Activated CD8-positive, alpha-beta memory T cell treated with anti-CD3 and anti-CD28 coated beads for 48 hours (primary cell): ENCODE results near the gene APOBEC2.
A peak's percentile ranks its signal among the peaks of the same experiment; 100 is the strongest.
"Not testable (repeated sequence)": the region's sequence is repeated elsewhere in the genome, so short reads cannot be mapped to it uniquely, and the experiment has no call there.

Experiments
- DNase-seq, 3 experiments: peaks; one replicate each; pipeline ENCODE4 v3.0.0-alpha.2; 2020; ENCODE audit warnings: low read depth in 2 of 3, low spot score in 2 of 3

Gene APOBEC2

DNA sequence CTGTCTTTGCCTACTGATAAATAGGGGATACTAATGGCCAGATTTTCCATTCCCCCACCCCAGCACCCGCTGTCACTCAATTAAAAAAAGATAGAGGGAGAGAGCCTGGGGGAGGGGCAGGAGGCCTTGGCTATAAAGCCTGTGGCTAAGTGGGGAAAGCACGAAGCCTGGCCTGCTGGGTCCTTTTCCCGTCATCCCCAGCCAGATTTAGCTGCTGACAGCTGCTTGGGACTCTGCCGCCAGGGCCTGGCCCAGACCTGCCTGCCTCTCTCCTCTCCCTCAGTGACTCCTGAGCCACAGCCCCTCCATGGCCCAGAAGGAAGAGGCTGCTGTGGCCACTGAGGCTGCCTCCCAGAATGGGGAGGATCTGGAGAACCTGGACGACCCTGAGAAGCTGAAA is at the start of gene APOBEC2:
APOBEC2 (plus strand) TSS at position 162 of the 400 bp plus-strand sequence; CDS start at position 308, 146 bp downstream.
- DNase-seq: no peak

DNA sequence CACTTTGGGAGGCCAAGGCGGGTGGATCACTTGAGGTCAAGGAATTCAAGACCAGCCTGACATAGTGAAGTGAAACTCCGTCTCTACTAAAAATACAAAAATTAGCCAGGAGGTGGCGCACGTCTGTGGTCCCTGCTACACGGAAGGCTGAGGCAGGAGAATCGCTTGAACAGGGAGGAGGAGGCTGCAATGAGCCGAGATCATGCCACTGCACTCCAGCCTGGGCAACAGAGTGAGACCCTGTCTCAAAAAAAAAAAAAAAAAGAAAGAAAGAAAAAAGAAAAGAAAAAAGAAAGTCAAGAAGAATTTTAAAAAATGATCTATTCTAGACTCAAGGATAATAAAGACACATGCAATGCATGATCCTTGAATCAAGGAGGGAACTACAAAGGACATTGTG is 46.8 kb upstream of the APOBEC2 start:
- peak in 1 of 3 experiments; percentile 23 for DNase-seq

DNA sequence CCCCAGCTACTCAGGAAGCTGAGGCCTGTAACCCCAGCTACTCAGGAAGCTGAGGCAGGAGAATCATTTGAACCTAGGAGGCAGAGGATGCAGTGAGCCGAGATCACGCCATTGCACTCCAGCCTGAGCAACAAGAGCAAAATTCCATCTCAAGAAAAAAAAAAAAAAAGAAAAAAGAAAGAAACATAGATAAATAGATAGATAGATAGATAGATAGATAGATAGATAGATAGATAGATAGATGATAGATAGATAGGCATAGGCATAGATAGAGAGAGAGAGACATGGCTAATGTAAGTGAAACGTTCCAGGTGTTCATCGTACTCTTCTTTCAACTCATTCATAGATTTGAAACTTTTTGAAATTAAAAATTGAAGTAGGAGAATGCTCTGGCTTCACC is 46.0 kb upstream of the APOBEC2 start:
- DNase-seq: not testable (repeated sequence)

DNA sequence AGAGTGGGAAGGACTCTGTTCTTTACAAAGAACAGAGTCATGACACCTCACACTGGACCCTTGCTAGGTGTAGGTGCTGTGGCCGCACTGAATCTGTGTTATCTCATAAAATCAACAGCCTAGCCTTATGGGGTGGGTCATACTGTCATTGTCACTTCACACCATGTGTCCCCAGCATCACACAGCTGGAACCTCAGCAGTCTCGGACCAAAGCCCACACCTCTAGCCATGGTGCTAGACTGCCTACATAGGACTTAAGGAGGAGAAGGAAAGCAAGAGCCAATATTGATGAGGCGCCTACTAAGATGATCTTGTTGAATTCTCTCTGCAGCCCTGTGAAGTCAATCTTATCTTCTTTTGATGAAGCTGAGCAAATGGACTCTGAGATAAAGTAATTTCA is 45.0 kb upstream of the APOBEC2 start:
- DNase-seq: no peak

DNA sequence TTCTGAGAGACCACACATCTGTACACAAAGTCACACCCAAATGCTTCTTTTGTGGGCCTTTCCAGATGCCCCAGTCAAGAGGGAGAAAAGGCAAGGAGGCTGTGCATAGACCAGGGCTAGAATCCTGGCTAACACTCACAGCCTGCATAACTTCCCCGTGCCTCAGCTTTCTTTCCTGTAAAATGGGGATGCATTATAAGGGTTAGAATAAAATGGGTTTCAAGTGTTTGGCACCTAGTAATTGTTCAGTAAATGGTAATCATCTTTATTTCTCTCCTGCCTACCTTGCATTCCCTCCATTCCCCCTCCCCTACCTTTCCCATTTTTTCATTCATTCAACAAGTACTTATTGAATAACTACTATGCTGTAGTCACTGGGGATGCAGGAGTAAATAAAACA is 43.3 kb upstream of the APOBEC2 start:
- no peak for DNase-seq

DNA sequence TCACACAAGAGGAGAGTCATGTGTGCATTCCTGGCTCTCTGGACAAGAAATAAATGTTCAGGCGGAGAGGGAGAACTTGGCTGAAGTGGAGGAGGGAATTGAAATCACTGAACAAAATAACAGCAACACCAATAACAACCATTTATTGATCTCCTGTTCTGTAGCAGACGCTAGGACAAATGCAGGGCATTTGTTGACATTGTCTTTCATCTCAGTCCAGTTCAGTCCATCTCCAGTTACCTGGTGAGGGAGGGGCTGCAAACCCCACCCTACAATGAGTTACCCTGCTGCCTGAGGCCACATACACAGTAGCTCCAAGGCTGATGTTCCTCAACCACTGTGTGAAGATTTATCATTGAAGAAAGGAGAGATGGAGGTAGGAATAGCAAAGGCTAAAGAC is 41.3 kb upstream of the APOBEC2 start:
- DNase-seq: no peak

DNA sequence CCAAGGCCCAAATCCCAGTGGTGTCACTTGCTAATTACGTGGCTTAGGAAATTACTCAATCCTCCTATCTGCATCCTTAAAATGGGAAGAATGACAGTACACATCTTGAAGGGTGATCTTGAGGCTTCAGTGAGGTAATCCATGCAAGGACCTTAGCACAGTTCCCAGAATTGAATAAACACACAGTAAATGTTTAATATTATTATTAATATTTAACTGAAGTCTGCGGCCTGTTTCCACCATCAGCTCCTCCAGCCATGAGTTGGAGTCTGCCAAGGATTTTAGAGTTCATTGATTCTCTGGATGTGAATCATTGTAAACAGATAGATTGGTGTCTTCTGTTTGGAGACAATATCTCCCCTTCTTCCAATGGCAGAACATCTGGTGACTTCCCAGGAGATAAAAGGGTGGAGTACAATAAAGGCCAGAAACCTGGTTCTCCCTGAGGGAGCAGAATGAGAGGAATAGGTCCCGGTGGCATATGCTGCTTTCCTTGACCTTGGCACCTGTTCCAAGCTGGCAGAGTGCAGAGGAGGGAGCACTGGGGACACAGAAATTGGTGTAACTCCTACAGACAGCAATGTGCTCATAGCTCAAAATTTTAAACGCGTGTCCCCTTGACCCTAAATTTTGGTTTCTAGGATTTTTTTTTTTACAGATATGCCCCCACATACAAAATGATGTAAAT is 39.4 kb upstream of the APOBEC2 start:
- no peak for DNase-seq

DNA sequence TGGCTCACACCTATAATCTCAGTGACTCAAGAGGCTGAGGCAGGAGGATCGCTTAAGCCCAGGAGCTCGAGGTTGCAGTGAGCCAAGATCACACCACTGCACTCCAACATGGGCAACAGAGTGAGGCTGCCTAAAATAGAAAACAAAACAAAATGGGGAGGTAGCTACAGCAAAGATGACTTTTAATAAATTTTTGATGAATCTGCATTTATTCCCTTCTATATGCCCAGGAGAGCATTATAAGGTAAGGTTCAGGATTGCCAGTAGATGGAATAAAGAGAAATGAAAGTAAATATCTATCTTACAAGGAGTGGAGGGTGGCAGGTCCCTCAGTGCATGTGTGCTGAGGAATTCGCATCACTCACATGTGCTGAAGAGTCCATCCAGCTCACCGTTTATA is 38.2 kb upstream of the APOBEC2 start:
- DNase-seq: no peak

DNA sequence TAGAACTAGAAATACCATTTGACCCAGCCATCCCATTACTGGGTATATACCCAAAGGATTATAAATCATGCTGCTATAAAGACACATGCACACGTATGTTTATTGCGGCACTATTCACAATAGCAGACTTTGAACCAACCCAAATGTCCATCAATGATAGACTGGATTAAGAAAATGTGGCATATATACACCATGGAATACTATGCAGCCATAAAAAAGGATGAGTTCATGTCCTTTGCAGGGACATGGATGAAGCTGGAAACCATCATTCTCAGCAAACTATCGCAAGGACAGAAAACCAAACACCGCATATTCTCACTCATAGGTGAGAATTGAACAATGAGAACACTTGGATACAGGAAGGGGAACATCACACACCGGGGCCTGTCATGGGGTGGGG is 37.1 kb upstream of the APOBEC2 start:
- not testable (repeated sequence) for DNase-seq

DNA sequence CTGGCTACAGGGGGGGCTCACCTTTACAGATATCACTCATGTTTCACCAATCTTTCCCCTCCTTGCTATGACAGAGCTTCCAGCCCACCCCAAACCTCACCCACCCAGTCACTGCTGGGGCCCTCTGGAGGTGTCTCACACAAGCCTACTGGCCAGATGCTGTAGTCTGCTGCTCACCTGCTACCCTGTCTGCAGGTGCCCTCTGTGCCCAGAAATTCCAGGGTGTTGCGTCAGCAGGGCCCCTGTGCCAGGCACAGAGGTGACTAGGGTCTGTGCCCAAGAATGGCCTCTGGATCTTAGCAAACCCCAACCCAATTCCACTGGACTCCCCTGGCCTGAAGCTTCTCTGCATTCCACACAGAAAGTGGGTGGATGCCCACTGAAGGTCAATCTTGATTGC is 35.3 kb upstream of the APOBEC2 start:
- DNase-seq: no peak

DNA sequence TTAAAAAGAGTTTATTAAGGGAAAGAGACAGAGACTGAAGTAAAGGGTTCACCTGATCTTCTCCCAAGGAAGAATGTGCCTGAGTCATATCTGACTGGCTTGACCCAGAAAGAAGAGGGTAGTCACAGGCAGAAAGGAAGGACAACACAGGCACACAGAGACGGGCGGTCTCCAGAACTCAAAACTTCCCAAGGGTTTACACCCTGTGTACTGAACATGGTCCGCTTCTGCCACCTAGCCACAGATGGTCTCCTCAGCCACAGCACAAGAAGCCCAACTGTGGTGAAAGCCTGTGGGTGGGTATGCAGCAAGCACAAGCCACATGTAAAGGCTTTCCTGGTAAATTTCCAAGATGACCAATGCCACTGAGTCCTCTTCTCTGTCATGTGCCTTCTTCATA is 31.2 kb upstream of the APOBEC2 start:
- no peak for DNase-seq

DNA sequence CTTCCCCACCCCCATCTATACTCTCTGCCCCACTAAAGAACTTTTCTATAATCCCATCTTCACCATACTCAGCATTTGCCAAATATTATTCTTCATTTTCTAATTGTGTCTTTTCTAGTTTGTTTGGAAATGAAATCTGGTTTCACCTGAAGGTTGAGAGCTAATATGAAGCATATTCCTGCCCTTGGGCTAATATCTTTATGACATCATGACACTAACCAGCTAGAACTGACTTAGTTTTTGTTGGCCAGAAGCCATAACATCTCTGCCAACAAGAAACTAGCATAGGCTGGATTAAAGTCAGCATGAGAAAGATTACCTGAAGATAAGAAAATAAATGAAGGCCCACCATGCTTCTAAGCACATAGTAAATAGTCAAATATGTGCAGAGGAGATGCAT is 30.7 kb upstream of the APOBEC2 start:
- no peak for DNase-seq

DNA sequence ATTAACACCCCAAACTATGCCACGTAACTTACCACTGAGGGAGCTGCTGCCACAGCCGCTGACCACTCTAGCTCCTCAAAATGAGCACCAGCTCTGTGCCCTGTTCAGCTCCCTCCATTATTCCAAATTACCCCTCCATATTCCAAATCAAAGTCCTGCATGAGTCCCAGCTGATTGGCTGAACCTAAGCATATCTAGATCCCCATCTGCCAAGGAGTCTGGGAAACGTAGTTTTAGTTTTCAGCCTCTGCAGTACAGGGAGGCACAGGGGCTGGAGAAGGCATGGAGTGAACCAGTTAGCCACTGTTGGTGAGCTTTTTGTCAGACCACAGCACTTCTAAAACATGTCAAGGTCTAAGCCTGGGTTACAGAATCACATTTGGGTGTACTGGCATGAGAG is 29.9 kb upstream of the APOBEC2 start:
- no peak for DNase-seq

DNA sequence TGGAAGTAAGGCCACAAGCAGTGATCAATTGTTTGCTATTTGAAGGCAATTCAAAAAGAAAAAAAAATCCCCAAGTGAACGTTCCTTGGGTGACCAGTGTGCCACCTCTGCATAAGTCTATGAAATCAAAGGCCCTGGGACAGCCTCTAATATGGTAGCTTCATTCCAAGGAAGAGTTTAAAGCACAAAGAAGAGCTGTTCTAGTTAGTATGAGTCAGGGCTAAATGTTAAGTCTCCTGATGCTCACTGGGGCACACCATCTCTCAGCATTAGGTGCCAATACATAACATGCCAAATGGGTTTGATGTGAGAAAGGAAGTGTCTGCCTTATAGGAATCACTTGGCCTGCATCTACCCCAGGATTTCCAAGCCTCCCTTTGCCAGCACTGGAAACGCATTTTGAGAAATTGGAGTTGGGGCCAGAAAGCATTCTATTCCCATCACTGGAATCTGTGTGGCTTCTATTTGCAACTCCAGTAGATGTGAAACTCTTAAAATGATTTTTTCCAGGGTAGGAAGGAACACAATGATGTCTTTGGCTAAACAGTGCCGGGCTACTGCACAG is 27.0 kb upstream of the APOBEC2 start:
- DNase-seq: no peak

DNA sequence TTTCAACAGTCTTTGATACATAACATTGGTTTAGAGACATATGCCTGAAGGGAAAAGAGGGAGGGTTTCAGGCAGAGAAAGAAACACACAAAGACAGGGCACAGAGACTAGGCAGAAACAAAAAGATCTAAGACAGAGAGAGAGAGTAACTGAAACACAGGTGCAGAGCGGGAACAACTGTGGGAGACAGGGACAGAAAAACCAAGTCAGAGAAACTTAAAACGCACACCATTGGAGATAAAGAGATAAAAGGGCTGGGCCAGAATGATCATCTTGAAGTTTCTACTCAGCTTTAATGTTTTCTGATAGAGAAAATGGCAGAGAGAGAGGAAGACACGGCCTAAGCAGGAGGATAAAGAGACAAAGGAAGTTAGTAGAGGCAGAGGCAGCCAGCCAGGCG is 25.8 kb upstream of the APOBEC2 start:
- DNase-seq: no peak

DNA sequence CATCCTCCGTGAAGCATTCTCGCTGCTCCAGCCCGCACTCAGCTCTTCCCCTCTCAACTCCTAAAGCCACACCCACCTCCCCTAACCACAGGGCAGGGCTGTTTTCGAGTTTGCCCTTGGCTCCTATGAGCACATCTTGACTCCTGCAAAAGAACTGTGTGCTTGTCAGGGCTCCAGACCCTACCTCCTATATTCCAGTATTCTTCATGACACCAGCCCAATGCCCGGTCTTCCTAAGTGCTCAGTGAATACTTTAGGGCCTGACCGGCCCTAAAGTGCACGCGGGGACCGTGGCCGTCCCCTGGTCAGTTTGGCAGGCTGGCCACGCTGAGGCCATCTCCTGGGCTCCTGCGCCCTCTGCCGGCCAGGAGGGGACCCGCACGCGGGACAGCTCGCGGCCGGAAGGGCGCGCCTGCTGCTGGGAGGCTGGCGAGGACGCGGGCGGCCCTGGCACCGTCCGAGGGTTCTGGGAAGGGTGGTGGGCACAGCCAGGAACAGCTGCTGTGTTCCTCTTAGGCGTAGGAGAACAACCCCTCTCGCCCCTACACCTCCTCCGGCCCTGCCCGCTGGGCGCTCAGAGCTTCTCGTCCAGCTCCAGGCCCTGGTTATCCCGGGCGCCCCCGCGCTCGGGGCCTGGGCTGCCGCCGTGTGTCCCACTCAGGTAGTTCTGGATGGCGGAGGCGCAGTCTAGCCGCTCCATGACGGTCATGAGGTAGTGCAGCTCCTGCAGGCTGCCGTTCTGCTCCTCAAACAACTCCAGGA is 25.0 kb upstream of the APOBEC2 start:
- peak; percentile 63 to 81 (median 74) for DNase-seq

DNA sequence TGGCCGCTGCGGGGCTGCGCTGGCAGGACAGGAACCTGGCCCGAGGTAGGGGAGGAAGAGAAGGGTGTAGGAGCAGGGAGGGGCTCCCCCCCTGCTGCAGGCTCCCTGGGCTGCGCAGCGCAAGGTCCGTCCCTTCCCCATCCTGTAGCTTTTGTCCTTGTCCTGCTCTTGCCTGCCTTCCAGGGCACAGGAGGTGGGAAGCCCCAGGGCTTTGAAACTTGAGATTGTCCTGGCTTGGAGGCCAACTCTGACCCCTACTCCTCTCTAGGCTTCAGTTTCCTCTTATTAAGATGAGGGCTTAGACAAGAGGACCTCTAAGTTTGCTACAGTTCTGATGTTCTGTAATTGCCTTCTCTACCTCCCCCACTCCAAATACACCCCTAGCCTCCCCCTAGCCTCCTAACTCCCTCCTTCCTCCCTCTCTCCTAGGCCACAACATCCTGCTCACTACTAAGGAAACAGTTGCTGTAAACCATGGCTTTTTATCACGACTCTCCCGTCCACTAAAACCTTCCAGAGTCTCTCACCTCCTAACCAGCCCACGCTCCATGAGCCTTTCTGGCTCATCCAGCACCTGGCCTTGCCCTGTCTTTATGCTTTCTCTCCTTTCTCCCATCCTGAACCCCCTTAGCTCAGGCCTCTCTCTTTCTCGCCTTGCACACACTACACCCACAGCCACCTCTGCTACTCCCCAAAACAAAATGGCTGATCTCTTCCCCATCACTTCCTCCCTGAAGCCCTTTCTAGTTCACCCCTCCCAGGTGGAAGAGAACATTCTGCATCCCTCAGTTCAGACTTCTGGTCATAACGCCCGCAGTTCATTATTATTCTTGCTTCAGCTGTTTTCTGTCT is 24.2 kb upstream of the APOBEC2 start:
- no peak for DNase-seq

DNA sequence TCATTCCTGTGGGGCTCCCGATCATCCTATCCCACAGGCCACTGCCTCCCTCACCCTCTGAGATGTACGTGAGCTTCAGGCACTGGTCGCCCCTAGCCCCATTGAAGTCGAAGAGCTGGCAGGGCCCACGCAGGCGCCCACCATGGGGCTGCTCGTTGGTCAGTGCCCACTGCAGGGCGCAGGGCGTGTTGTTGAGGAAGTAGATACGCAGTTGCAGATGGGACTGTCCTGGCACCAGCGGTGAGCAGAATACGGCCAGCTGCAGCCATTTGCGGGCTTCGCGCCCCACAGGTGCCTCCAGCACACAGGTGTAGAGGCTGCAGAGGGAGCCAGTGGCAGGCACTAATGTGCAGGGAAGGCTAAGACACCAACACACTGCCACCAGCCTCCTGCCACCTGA is 20.2 kb upstream of the APOBEC2 start:
- no peak for DNase-seq

DNA sequence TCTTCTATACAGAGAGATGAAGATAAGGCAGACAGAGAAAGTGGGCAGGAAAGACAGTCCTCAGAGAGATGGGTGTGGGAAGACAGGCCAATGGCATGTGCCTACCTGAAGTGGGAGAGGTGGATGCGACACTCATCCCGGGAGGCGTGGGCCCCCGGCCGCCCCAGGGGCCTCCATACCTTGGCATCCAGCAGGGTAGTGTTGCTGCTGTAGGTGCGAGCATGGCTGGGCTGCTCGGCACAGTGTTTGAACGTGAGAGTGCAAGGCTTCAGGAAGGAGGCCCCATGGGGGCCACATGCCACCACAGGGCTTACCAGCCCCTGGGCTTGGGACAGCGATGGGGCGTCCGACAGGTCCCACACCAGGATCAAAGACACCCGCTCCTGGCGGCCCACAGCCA is 19.2 kb upstream of the APOBEC2 start:
- DNase-seq: no peak

DNA sequence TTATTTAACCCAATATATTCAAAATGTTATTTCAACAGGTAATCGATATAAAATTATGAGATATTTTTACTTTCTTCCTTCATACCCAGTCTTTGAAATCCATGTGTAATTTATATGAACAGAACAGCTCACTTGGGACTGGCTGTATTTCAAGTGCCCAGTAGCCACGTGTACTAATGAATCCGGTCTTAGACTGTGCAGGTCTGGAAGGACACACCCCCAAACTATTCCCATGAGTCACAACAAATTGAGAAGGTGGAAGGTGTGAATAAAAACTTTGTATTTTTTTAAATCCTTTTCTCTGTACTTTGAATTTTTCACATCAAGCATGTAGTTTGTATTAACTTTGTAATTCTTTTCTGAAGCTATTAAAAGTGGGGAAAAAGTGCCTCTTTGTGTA is 16.8 kb upstream of the APOBEC2 start:
- DNase-seq: no peak

DNA sequence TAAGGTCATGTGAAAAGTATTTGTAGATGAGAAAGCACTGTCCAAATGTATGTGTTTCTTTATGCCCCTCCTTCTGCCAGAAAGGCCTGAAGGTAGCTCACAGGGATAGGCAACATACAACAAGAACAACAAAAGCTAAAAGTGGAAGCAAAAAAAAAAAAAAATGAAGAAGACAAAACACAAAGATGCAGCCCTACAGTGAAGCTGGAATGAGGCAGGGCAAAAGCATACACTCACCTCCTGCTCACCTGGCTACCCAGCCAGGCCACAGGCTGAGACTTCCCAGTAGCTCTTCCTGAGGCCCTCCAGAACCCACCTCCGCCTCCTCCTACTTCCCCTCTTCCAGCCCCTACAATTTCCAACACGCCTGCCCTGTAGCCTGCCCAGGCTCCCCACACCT is 16.4 kb upstream of the APOBEC2 start:
- no peak for DNase-seq
